ENCODE measurements around the gene GJC3. TPM values are rescaled to one million over a fixed set of nuclear protein-coding genes. Genes with fewer than 3 reads are reported as not detected.
"Not testable (repeated sequence)": the region's sequence is repeated elsewhere in the genome, so short reads cannot be mapped to it uniquely, and the experiment has no call there.

Gene GJC3
- total RNA-seq, 1 experiment from 2014 or later, result 0.18 TPM

- no peak overlapping the region for H3K27ac ChIP-seq (ENCODE audit: low read length)
- no peaks in the 10 kb centered on the region for H3K4me1 ChIP-seq (ENCODE audit: insufficient read depth, low read length)
- H2AFZ ChIP-seq (ENCODE audit: low read length), result no peak overlapping the region
- ATAC-seq (no peak), DNase-seq (no peak)
- intact Hi-C loops (cut with micrococcal nuclease), result no loop called here
- no peaks in the 10 kb centered on the region for H3K9me3 ChIP-seq (ENCODE audit: low read length)
- no TSS peak for BruUV-seq (replicated peaks)
- H3K4me3 ChIP-seq (ENCODE audit: low read length), result no peak overlapping the region
- no peaks in the 10 kb centered on the region for H3F3A ChIP-seq (ENCODE audit: low read length, unreplicated experiment)
- CTCF ChIA-PET, result no interaction called here
- no peaks in the 10 kb centered on the region for H3K79me2 ChIP-seq (ENCODE audit: low read length)
- no peaks in the 10 kb centered on the region for H3K9me2 ChIP-seq (replicated peaks; ENCODE audit: low read length)
- peaks cover 24% of the 10 kb centered on the region for H3K36me3 ChIP-seq (ENCODE audit: low read depth, low read length)
- TF ChIP-seq EZH2phosphoT487 (IDR thresholded peaks at IDR 0.05; ENCODE audit: borderline replicate concordance, low read length), result no peak
- no peak for TF ChIP-seq EZH2 (IDR thresholded peaks at IDR 0.05; ENCODE audit: low read length, unreplicated experiment)
- POLR2A ChIA-PET (ENCODE audit: unreplicated experiment), result no interaction called here
- no peak overlapping the region for H3K9ac ChIP-seq (ENCODE audit: low read length)
- H3K4me2 ChIP-seq (ENCODE audit: low read length), result no peak overlapping the region
- no peaks in the 10 kb centered on the region for H4K20me1 ChIP-seq (ENCODE audit: low read length)
- H3K27me3 ChIP-seq (ENCODE audit: low read length), result no peaks in the 10 kb centered on the region
Measured at GRCh38 chr7:99897322-99898022, 31.9 kb downstream of the GJC3 start.

- Histone ChIP-seq H3K9me2 (replicated peaks; ENCODE audit: low read length) (no peaks in the 10 kb centered on the region), H3K4me2 (ENCODE audit: low read length) (no peak overlapping the region), H4K20me1 (ENCODE audit: low read length) (no peaks in the 10 kb centered on the region), H3K9ac (ENCODE audit: low read length) (no peak overlapping the region), H2AFZ (ENCODE audit: low read length) (no peak overlapping the region), H3K9me3 (ENCODE audit: low read length) (no peaks in the 10 kb centered on the region), H3K4me1 (ENCODE audit: insufficient read depth, low read length) (no peaks in the 10 kb centered on the region), H3K27me3 (ENCODE audit: low read length) (no peaks in the 10 kb centered on the region), H3F3A (ENCODE audit: low read length, unreplicated experiment) (no peaks in the 10 kb centered on the region), H3K27ac (ENCODE audit: low read length) (no peak overlapping the region), H3K36me3 (ENCODE audit: low read depth, low read length) (no peaks in the 10 kb centered on the region), H3K4me3 (ENCODE audit: low read length) (no peak overlapping the region), H3K79me2 (ENCODE audit: low read length) (no peaks in the 10 kb centered on the region)
- POLR2A ChIA-PET (ENCODE audit: unreplicated experiment), result no interaction called here
- ATAC-seq (no peak), DNase-seq (no peak)
- CTCF ChIA-PET, result no interaction called here
- intact Hi-C loops (cut with micrococcal nuclease), result no loop called here
- TF ChIP-seq EZH2 (IDR thresholded peaks at IDR 0.05; ENCODE audit: low read length, unreplicated experiment) (no peak), EZH2phosphoT487 (IDR thresholded peaks at IDR 0.05; ENCODE audit: borderline replicate concordance, low read length) (no peak)
- TF ChIP-seq, protein P1, sequence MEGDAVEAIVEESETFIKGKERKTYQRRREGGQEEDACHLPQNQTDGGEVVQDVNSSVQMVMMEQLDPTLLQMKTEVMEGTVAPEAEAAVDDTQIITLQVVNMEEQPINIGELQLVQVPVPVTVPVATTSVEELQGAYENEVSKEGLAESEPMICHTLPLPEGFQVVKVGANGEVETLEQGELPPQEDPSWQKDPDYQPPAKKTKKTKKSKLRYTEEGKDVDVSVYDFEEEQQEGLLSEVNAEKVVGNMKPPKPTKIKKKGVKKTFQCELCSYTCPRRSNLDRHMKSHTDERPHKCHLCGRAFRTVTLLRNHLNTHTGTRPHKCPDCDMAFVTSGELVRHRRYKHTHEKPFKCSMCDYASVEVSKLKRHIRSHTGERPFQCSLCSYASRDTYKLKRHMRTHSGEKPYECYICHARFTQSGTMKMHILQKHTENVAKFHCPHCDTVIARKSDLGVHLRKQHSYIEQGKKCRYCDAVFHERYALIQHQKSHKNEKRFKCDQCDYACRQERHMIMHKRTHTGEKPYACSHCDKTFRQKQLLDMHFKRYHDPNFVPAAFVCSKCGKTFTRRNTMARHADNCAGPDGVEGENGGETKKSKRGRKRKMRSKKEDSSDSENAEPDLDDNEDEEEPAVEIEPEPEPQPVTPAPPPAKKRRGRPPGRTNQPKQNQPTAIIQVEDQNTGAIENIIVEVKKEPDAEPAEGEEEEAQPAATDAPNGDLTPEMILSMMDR (conservative IDR thresholded peaks at IDR 0.05; ENCODE audit: low read depth, low read length), result no peak
- no TSS peak for BruUV-seq (replicated peaks)
Measured at GRCh38 chr7:99894738-99895137, 34.7 kb downstream of the GJC3 start.

DNA sequence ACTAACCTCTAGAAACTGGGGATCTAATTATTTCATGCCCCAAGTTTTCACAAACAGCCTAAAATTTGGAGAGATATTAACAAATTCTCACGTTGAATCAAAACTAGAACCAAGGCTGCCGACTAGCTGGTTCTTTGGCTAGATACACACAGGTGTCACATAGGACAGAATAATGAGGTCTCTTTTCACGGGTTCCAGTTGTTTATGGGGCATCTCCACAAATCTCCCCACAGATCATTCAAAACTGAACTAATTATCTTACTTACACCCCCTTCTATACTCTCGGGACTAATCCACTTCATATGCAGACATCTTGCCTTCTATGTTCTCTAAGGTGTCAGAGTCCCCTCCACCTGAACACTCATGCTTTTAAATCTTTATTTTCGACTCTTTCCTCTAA, 36.1 kb downstream of the GJC3 start:
- intact Hi-C loops (cut with micrococcal nuclease), result no loop called here
- DNase-seq (no peak), ATAC-seq (no peak)
- Histone ChIP-seq H3K27me3 (ENCODE audit: low read length) (no peaks in the 10 kb centered on the region), H4K20me1 (ENCODE audit: low read length) (no peaks in the 10 kb centered on the region), H3K79me2 (ENCODE audit: low read length) (no peaks in the 10 kb centered on the region), H3F3A (ENCODE audit: low read length, unreplicated experiment) (no peaks in the 10 kb centered on the region), H2AFZ (ENCODE audit: low read length) (no peak overlapping the region), H3K9me3 (ENCODE audit: low read length) (no peaks in the 10 kb centered on the region), H3K4me1 (ENCODE audit: insufficient read depth, low read length) (no peaks in the 10 kb centered on the region), H3K36me3 (ENCODE audit: low read depth, low read length) (no peaks in the 10 kb centered on the region), H3K9ac (ENCODE audit: low read length) (no peak overlapping the region), H3K27ac (ENCODE audit: low read length) (no peak overlapping the region), H3K9me2 (replicated peaks; ENCODE audit: low read length) (no peaks in the 10 kb centered on the region), H3K4me3 (ENCODE audit: low read length) (no peak overlapping the region), H3K4me2 (ENCODE audit: low read length) (no peak overlapping the region)
- TF ChIP-seq, protein P1 (conservative IDR thresholded peaks at IDR 0.05; ENCODE audit: low read depth, low read length), result no peak
- TF ChIP-seq EZH2phosphoT487 (IDR thresholded peaks at IDR 0.05; ENCODE audit: borderline replicate concordance, low read length) (no peak), EZH2 (IDR thresholded peaks at IDR 0.05; ENCODE audit: low read length, unreplicated experiment) (no peak)
- ChIA-PET POLR2A (ENCODE audit: unreplicated experiment) (no interaction called here), CTCF (no interaction called here)
- BruUV-seq (replicated peaks), result no TSS peak

- DNase-seq; BruUV-seq (replicated peaks); H3K27ac ChIP-seq (ENCODE audit: low read length); H3K27me3 ChIP-seq (ENCODE audit: low read length); CTCF ChIA-PET; ATAC-seq; H2AFZ ChIP-seq (ENCODE audit: low read length); intact Hi-C loops (cut with micrococcal nuclease); H3K4me3 ChIP-seq (ENCODE audit: low read length); H3K79me2 ChIP-seq (ENCODE audit: low read length); H3K9me3 ChIP-seq (ENCODE audit: low read length); H3K36me3 ChIP-seq (ENCODE audit: low read depth, low read length); H3K9ac ChIP-seq (ENCODE audit: low read length); POLR2A ChIA-PET (ENCODE audit: unreplicated experiment); H3K4me1 ChIP-seq (ENCODE audit: insufficient read depth, low read length); H4K20me1 ChIP-seq (ENCODE audit: low read length); H3K9me2 ChIP-seq (replicated peaks; ENCODE audit: low read length); H3F3A ChIP-seq (ENCODE audit: low read length, unreplicated experiment); H3K4me2 ChIP-seq (ENCODE audit: low read length): not testable (repeated sequence)
Measured at GRCh38 chr7:99890348-99890747, 39.1 kb downstream of the GJC3 start.

GRCh38 chr7:99888366-99888765, 41.1 kb downstream of the GJC3 start:
- DNase-seq; H3K27me3 ChIP-seq (ENCODE audit: low read length): not testable (repeated sequence)

More at GRCh38 chr7:99888366-99888765, 41.1 kb downstream of the GJC3 start:
- H4K20me1 ChIP-seq (ENCODE audit: low read length); H3K4me2 ChIP-seq (ENCODE audit: low read length); ATAC-seq; CTCF ChIA-PET; H3K79me2 ChIP-seq (ENCODE audit: low read length); H3K9ac ChIP-seq (ENCODE audit: low read length); H3K9me2 ChIP-seq (replicated peaks; ENCODE audit: low read length); BruUV-seq (replicated peaks); H3K9me3 ChIP-seq (ENCODE audit: low read length); intact Hi-C loops (cut with micrococcal nuclease); H3K36me3 ChIP-seq (ENCODE audit: low read depth, low read length); H3K27ac ChIP-seq (ENCODE audit: low read length); H3F3A ChIP-seq (ENCODE audit: low read length, unreplicated experiment); H3K4me1 ChIP-seq (ENCODE audit: insufficient read depth, low read length); H3K4me3 ChIP-seq (ENCODE audit: low read length); POLR2A ChIA-PET (ENCODE audit: unreplicated experiment); H2AFZ ChIP-seq (ENCODE audit: low read length): not testable (repeated sequence)

Data from PC-3 (cell line).